GM12878 (cell line): ENCODE data around the gene ZBTB44. TPM values are rescaled to one million over a fixed set of nuclear protein-coding genes. Genes with fewer than 3 reads are reported as not detected.

Source experiments
- ASH2L ChIP-seq: fragments of 300-600, 200-600 bp; sonication (generic); IDR thresholded peaks from 2 replicates; pipeline ENCODE4 v1.6.1; 2017; ENCODE audit warnings: low read depth, mild to moderate bottlenecking, borderline replicate concordance
- ATF7 ChIP-seq: fragments of 450-650 bp; IDR thresholded peaks from 2 replicates; pipeline ENCODE4 v1.6.1; 2016; ENCODE audit warnings: low read depth, mild to moderate bottlenecking
- BCL11A ChIP-seq: IDR thresholded peaks from 2 replicates; pipeline ENCODE4 v1.6.1; 2011; ENCODE audit warnings: low read depth, low read length
- BHLHE40 ChIP-seq, 2 experiments: fragments of 450-650 bp in 1 of 2; IDR thresholded peaks; 2 replicates each; pipeline ENCODE4 v1.6.1; 2011 to 2017; ENCODE audit warnings: low read depth in 2 of 2, borderline replicate concordance in 1 of 2, improper control_type of control experiment in 1 of 2, low read length in 1 of 2, mild to moderate bottlenecking in 1 of 2
- CBFB ChIP-seq: IDR thresholded peaks from 2 replicates; pipeline ENCODE4 v1.6.1; 2016; ENCODE audit warnings: antibody characterized with exemption, low read depth
- CEBPZ ChIP-seq: fragments of 150-350 bp; IDR thresholded peaks from 2 replicates; pipeline ENCODE4 v1.6.1; 2016; ENCODE audit warnings: low read depth, low read length
- CHD4 ChIP-seq: fragments of 200-600 bp; sonication (generic); IDR thresholded peaks from 2 replicates; pipeline ENCODE4 v1.6.1; 2016; ENCODE audit warnings: mild to moderate bottlenecking
- CREB1 ChIP-seq: IDR thresholded peaks from 2 replicates; pipeline ENCODE4 v1.6.1; 2012; ENCODE audit warnings: low read depth, mild to moderate bottlenecking, inconsistent platforms
- DPF2 ChIP-seq: fragments of 450-650 bp; IDR thresholded peaks from 2 replicates; pipeline ENCODE4 v1.6.1; 2017; ENCODE audit warnings: mild to moderate bottlenecking
- E4F1 ChIP-seq: fragments of 450-650 bp; IDR thresholded peaks from 2 replicates; pipeline ENCODE4 v1.6.1; 2018; ENCODE audit warnings: borderline replicate concordance, mild to moderate bottlenecking; ENCODE audit not compliant: partially characterized antibody
- EZH2 ChIP-seq: IDR thresholded peaks from 2 replicates; pipeline ENCODE4 v1.6.1; 2012; ENCODE audit warnings: low read depth, mild to moderate bottlenecking, control low read depth, inconsistent platforms, low read length, borderline replicate concordance; ENCODE audit not compliant: control insufficient read depth
- IRF5 ChIP-seq: fragments of 450-650 bp; IDR thresholded peaks from 2 replicates; pipeline ENCODE4 v1.6.1; 2017; ENCODE audit warnings: borderline replicate concordance
- MEF2A ChIP-seq: IDR thresholded peaks from 2 replicates; pipeline ENCODE4 v1.6.1; 2011; ENCODE audit warnings: low read depth, mild to moderate bottlenecking, low read length, moderate library complexity; ENCODE audit not compliant: insufficient read depth
- MYC ChIP-seq: IDR thresholded peaks from 2 replicates; pipeline ENCODE4 v1.6.1; 2011; ENCODE audit warnings: mild to moderate bottlenecking, low read length, moderate library complexity, inconsistent platforms; ENCODE audit not compliant: insufficient read depth, insufficient replicate concordance, insufficient read length, severe bottlenecking
- RAD51 ChIP-seq: fragments of 450-650 bp; IDR thresholded peaks from 2 replicates; pipeline ENCODE4 v1.6.1; 2016; ENCODE audit warnings: moderate library complexity, mild to moderate bottlenecking, inconsistent platforms
- RFX5 ChIP-seq: IDR thresholded peaks from 2 replicates; pipeline ENCODE4 v1.6.1; 2011; ENCODE audit warnings: low read depth, low read length, improper control_type of control experiment
- RUNX3 ChIP-seq: IDR thresholded peaks from 2 replicates; pipeline ENCODE4 v1.6.1; 2012; ENCODE audit warnings: low read length, inconsistent platforms
- SREBF1 ChIP-seq: IDR thresholded peaks from 2 replicates; pipeline ENCODE4 v1.6.1; 2012; ENCODE audit warnings: mild to moderate bottlenecking, low read length
- SUZ12 ChIP-seq: fragments of 200-600 bp; sonication (generic); IDR thresholded peaks from one replicate; pipeline ENCODE4 v1.6.1; 2018; ENCODE audit warnings: antibody characterized with exemption, mild to moderate bottlenecking; ENCODE audit not compliant: unreplicated experiment
- TARDBP ChIP-seq: IDR thresholded peaks from 2 replicates; pipeline ENCODE4 v1.6.1; 2016; ENCODE audit warnings: borderline replicate concordance
- TBL1XR1 ChIP-seq: IDR thresholded peaks from 2 replicates; pipeline ENCODE4 v1.6.1; 2012; ENCODE audit warnings: low read depth, low read length, improper control_type of control experiment
- ZNF207 ChIP-seq: fragments of 450-650 bp; IDR thresholded peaks from 2 replicates; pipeline ENCODE4 v1.6.1; 2014; ENCODE audit warnings: antibody characterized with exemption, mild to moderate bottlenecking, borderline replicate concordance
- ZNF384 ChIP-seq: IDR thresholded peaks from 2 replicates; pipeline ENCODE4 v1.6.1; 2012; ENCODE audit warnings: low read depth, mild to moderate bottlenecking, low read length, improper control_type of control experiment, borderline replicate concordance
- polyA plus RNA-seq, 11 experiments: library from polyadenylated mRNA; depleted of rRNA in 4 of 11; unstranded in 6 of 11; stranded (reverse) in 5 of 11; fragments of >200 nt; fragmentation: Nextera tagmentation in 4 of 11; fragmentation: Illumina TruSeq in 1 of 11; extraction: Ambion mirVana in 4 of 11; extraction: Trizol in 1 of 11; gene quantifications; 1 replicate in 1 of 11; 2 replicates in 10 of 11; pipeline versions ENCODE4 v1.2.1 to v1.2.3, GENCODE V29; 2011 to 2016; ENCODE audit warnings: inconsistent platforms in 2 of 11, missing spikeins in 2 of 11, low read depth in 1 of 11
- total RNA-seq, 4 experiments: library from RNA; depleted of rRNA in 3 of 4; stranded (reverse); fragments of >200 nt in 3 of 4; fragmentation: Illumina TruSeq in 1 of 4; extraction: Trizol in 1 of 4; gene quantifications; 2 replicates each; pipeline versions ENCODE4 v1.2.1 to v1.2.3, GENCODE V29; 2013 to 2021
- TF ChIP-seq, protein P1 (sequence below): fragments of 450-650 bp; IDR thresholded peaks from 2 replicates; pipeline ENCODE4 v1.6.1; 2017; ENCODE audit warnings: low read depth, mild to moderate bottlenecking, moderate library complexity

Gene ZBTB44
- total and polyA plus RNA-seq, 10 of the 15 experiments (the other 5 are each of a cell fraction or from before 2014, with no cell fraction given): 2.8 to 38.2 (median 12.2) TPM

GRCh38 chr11:130300567-130300966 is 14.2 kb downstream of the ZBTB44 start (continued):
- TF ChIP-seq MYC (no peak), E4F1 (no peak), RUNX3 (no peak), TARDBP (no peak), CBFB (no peak), CEBPZ (no peak), MEF2A (peak; percentile 65), BCL11A (no peak), RAD51 (no peak), IRF5 (no peak), RFX5 (no peak), CREB1 (no peak), SUZ12 (no peak), SREBF1 (no peak), CHD4 (no peak), ASH2L (no peak), ATF7 (peak; percentile 77; the same call in 1 of the 2 replicates), ZNF384 (no peak), EZH2 (no peak), ZNF207 (no peak), TBL1XR1 (no peak), DPF2 (no peak), BHLHE40 (IDR thresholded peaks at IDR 0.05; ENCODE audit: borderline replicate concordance in 1 of 2, low read depth in 2 of 2, low read length in 1 of 2) (no peak)
- TF ChIP-seq, protein P1, sequence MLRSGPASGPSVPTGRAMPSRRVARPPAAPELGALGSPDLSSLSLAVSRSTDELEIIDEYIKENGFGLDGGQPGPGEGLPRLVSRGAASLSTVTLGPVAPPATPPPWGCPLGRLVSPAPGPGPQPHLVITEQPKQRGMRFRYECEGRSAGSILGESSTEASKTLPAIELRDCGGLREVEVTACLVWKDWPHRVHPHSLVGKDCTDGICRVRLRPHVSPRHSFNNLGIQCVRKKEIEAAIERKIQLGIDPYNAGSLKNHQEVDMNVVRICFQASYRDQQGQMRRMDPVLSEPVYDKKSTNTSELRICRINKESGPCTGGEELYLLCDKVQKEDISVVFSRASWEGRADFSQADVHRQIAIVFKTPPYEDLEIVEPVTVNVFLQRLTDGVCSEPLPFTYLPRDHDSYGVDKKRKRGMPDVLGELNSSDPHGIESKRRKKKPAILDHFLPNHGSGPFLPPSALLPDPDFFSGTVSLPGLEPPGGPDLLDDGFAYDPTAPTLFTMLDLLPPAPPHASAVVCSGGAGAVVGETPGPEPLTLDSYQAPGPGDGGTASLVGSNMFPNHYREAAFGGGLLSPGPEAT: peak; percentile 40; the same call in 1 of the 2 replicates
